ENCODE measurements around the gene TPPP2.

Gene TPPP2

GRCh38 chr14:21081521-21082142 is 51.6 kb downstream of the TPPP2 start:
- no peak for DNase-seq

Measured in activated CD4-positive, alpha-beta T cell treated with anti-CD3 and anti-CD28 coated beads, Interleukin-2, Interleukin-6, amounts not matched to agents 100 ng/mL and 50 ng/mL, durations not matched to agents 16 hours and 8 hours (primary cell).